Esophagus squamous epithelium (tissue), 4 donors: Measurements from ENCODE around the gene LDLR.

ENCODE experiments used
- POLR2A ChIP-seq, 4 donors: fragments of 450-650 bp; IDR thresholded peaks; one replicate each; pipeline ENCODE4 v1.6.1; 2017; ENCODE audit warnings: antibody characterized with exemption in 4 of 4, mild to moderate bottlenecking in 4 of 4, moderate library complexity in 3 of 4
- TF ChIP-seq, protein P1 (sequence below), 6 experiments: fragments of 450-650 bp in 4 of 6; fragments of 200-600 bp in 2 of 6; sonication (generic) in 2 of 6; IDR thresholded peaks; one replicate each; pipeline ENCODE4 v1.5.1; 2016 to 2019; ENCODE audit warnings: antibody characterized with exemption in 6 of 6, mild to moderate bottlenecking in 4 of 6, moderate library complexity in 4 of 6

DNA sequence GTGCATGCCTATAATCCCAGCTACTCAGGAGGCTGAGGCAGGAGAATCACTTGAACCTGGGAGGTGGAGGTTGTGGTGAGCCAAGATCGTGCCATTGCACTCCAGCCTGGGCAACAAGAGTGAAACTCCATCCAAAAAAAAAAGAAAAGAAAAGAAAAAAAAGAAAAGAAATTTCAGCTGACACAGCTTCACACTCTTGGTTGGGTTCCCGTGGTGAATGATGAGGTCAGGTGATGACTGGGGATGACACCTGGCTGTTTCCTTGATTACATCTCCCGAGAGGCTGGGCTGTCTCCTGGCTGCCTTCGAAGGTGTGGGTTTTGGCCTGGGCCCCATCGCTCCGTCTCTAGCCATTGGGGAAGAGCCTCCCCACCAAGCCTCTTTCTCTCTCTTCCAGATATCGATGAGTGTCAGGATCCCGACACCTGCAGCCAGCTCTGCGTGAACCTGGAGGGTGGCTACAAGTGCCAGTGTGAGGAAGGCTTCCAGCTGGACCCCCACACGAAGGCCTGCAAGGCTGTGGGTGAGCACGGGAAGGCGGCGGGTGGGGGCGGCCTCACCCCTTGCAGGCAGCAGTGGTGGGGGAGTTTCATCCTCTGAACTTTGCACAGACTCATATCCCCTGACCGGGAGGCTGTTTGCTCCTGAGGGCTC is 22.0 kb downstream of the LDLR start:
- TF ChIP-seq, protein P1, sequence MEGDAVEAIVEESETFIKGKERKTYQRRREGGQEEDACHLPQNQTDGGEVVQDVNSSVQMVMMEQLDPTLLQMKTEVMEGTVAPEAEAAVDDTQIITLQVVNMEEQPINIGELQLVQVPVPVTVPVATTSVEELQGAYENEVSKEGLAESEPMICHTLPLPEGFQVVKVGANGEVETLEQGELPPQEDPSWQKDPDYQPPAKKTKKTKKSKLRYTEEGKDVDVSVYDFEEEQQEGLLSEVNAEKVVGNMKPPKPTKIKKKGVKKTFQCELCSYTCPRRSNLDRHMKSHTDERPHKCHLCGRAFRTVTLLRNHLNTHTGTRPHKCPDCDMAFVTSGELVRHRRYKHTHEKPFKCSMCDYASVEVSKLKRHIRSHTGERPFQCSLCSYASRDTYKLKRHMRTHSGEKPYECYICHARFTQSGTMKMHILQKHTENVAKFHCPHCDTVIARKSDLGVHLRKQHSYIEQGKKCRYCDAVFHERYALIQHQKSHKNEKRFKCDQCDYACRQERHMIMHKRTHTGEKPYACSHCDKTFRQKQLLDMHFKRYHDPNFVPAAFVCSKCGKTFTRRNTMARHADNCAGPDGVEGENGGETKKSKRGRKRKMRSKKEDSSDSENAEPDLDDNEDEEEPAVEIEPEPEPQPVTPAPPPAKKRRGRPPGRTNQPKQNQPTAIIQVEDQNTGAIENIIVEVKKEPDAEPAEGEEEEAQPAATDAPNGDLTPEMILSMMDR (IDR thresholded peaks at IDR 0.05) = no peak
- no peak for TF ChIP-seq POLR2A (IDR thresholded peaks at IDR 0.05)
